DMS79 treated with DMSO at 0.1 percent for 48 hours (cell line): ENCODE data around the gene MRPL19.

Source experiments
- DNase-seq: peaks from one replicate; lab custom pipeline; 2025; lab: John Stamatoyannopoulos, UW

MRPL19 gene

GRCh38 chr2:75646583-75647425, at the start of gene MRPL19:
TSS of gene MRPL19 (plus strand) at chr2:75646783. CDS start at chr2:75646808, 25 bp downstream.
- DNase-seq: peak; percentile 84

GRCh38 chr2:75596784-75597183, 49.8 kb upstream of the MRPL19 start:
- no peak for DNase-seq

- no peak for DNase-seq
These were observed 48.6 kb upstream of the MRPL19 start for GRCh38 chr2:75597949-75598348.

- no peak for DNase-seq
These were observed 47.9 kb upstream of the MRPL19 start for GRCh38 chr2:75598589-75599155.

GRCh38 chr2:75600461-75601011, 46.0 kb upstream of the MRPL19 start:
- no peak for DNase-seq

- peak; percentile 34 for DNase-seq
These were observed 43.8 kb upstream of the MRPL19 start for GRCh38 chr2:75602724-75603342.

- no peak for DNase-seq
These were observed 43.1 kb upstream of the MRPL19 start for GRCh38 chr2:75603477-75603876.

GRCh38 chr2:75604484-75604883, 42.1 kb upstream of the MRPL19 start:
- DNase-seq: no peak

- peak; percentile 25 for DNase-seq
These were observed 40.6 kb upstream of the MRPL19 start for GRCh38 chr2:75605770-75606529.

- DNase-seq: no peak
These were observed 39.7 kb upstream of the MRPL19 start for GRCh38 chr2:75606761-75607399.

GRCh38 chr2:75607400-75607798, 39.2 kb upstream of the MRPL19 start:
- no peak for DNase-seq

- DNase-seq: no peak
These were observed 38.4 kb upstream of the MRPL19 start for GRCh38 chr2:75607988-75608683.

- DNase-seq: peak; percentile 66
These were observed 37.8 kb upstream of the MRPL19 start for GRCh38 chr2:75608684-75609333.

GRCh38 chr2:75609334-75609689, 37.3 kb upstream of the MRPL19 start:
- no peak for DNase-seq

GRCh38 chr2:75609937-75610508, 36.6 kb upstream of the MRPL19 start:
- DNase-seq: no peak

GRCh38 chr2:75610671-75611070, 35.9 kb upstream of the MRPL19 start:
- no peak for DNase-seq

GRCh38 chr2:75612108-75612861, 34.3 kb upstream of the MRPL19 start:
- DNase-seq: no peak

GRCh38 chr2:75612862-75613243, 33.7 kb upstream of the MRPL19 start:
- no peak for DNase-seq

GRCh38 chr2:75614162-75614651, 32.4 kb upstream of the MRPL19 start:
- DNase-seq: no peak
